Myometrial cell (primary cell): ENCODE data around the gene DGKK. TPM values are rescaled to one million over a fixed set of nuclear protein-coding genes. Genes with fewer than 3 reads are reported as not detected.

Experiments
- total RNA-seq: library from RNA; depleted of rRNA; stranded (reverse); fragments of >200 nt; gene quantifications from 2 replicates; pipeline ENCODE4 v1.2.3, GENCODE V29; 2015

Gene DGKK, protein sequence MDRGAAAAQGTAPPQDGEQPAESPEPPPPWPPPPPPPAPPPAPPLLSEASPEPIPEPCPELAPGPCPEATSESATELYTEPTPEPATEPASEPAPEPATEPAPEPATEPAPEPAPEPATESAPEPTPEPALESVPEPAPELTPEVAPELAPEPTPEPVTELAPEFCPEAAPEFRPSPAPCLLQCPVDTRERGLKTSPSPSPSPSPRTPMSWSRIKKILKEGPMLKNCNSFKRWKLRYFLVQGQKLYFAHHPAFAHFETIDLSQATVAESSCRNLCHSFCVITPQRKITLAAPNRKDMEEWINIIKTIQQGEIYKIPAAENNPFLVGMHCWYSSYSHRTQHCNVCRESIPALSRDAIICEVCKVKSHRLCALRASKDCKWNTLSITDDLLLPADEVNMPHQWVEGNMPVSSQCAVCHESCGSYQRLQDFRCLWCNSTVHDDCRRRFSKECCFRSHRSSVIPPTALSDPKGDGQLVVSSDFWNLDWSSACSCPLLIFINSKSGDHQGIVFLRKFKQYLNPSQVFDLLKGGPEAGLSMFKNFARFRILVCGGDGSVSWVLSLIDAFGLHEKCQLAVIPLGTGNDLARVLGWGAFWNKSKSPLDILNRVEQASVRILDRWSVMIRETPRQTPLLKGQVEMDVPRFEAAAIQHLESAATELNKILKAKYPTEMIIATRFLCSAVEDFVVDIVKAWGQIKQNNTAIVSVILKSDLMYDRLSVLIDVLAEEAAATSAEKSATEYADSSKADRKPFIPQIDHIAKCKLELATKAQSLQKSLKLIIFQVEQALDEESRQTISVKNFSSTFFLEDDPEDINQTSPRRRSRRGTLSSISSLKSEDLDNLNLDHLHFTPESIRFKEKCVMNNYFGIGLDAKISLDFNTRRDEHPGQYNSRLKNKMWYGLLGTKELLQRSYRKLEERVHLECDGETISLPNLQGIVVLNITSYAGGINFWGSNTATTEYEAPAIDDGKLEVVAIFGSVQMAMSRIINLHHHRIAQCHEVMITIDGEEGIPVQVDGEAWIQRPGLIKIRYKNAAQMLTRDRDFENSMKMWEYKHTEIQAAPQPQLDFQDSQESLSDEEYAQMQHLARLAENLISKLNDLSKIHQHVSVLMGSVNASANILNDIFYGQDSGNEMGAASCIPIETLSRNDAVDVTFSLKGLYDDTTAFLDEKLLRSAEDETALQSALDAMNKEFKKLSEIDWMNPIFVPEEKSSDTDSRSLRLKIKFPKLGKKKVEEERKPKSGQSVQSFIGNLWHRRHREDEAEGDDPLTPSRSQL
- not detected in 2 replicates for total RNA-seq

GRCh38 chrX:50470103-50471031 lies at the start of gene DGKK:
Gene DGKK (minus strand): TSS chrX:50470825. CDS start chrX:50470678, 147 bp downstream.

